ENCODE measurements around the gene ORC1.

Gene ORC1

DNA sequence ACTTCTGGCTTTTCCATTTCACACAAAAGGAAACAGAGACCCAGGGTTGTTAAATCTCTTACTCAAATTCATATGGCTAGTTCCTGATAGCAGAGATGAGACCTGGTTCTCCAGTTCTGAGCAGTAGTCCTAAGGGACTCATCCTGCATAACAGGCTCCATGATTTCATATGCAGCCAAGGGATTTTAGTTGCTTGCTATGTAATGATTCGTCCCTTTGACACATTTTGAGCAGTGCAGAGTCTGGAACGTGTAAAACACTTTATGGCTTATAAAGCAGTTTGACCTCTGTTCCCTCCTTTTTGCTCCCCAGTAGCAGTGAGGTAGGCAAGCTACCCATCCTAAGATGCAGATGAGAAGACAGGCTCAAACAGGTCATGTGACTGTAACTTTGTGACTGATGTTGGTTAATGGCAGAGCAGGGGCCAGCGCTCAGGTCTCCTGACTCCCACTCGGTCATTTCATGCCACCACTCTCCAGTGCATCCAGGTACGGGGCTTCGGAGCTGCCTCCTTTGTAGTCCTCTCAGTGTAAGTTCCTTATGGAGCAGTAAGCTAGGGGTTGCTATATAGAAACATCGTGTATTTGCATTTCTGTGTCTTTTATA is 62.5 kb downstream of the ORC1 start:
- no peak for DNase-seq (ENCODE audit: low spot score)

DNA sequence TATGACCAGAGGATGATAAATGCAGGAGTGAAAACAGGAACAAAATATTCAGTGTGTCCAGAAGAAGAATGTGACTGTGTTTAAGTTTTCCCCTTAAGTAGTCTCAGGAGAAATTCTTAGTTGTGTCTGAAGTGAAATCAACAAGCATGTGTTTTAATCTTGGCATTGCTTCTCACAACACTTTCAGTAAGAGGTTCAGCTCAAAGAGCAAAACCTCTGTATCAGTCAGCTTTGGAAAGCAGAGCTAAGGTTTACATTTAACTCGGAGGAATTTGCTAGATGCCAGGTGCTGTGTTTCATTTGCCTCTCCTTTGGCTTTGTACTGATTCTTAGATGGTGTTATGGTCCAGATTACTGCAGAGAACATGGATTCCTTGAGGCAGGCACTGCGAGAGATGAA is 66.8 kb downstream of the ORC1 start:
- DNase-seq (ENCODE audit: low spot score): no peak

- no peak for DNase-seq (ENCODE audit: low spot score)
Measured at GRCh38 chr1:52334906-52335528, 69.2 kb downstream of the ORC1 start.

DNA sequence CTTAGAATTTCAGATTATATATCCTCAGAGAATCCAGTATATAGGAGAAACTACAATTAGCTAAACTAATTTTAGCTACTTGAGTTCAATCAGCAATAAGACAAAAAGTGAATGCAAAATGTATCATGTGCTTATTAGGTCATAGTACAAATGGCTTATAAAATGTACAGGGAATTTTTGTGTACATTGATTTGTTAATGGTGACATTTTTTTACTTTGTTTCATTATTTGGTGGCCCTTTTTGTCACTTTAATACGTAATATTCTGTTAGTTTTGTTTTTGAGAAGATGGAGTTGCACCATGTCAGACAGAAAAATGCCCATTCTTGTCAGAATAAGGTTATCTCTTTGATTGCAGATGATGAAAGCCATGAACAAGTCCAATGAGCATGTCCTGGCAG is 71.8 kb downstream of the ORC1 start:
- no peak for DNase-seq (ENCODE audit: low spot score)

- DNase-seq (ENCODE audit: low spot score): no peak
Measured at GRCh38 chr1:52328615-52329014, 75.6 kb downstream of the ORC1 start.

GRCh38 chr1:52325786-52326185 is 78.4 kb downstream of the ORC1 start:
- no peak for DNase-seq (ENCODE audit: low spot score)

GRCh38 chr1:52323731-52324130 is 80.5 kb downstream of the ORC1 start:
- no peak for DNase-seq (ENCODE audit: low spot score)

Measured in putamen (tissue), 1 donor.